ENCODE data around the gene PSORS1C2.

GRCh38 chr6:31121131-31121790 lies 17.6 kb downstream of the PSORS1C2 start:
- TF ChIP-seq CTCF (IDR thresholded peaks at IDR 0.05; ENCODE audit: insufficient read depth, low read depth, low read length) (no peak), EZH2 (IDR thresholded peaks at IDR 0.05; ENCODE audit: insufficient read depth, low read length) (no peak)

All from astrocyte (in vitro differentiated cells and primary cell).